ENCODE results near the gene CLSTN2.

Gene CLSTN2

GRCh38 chr3:140152851-140153639 lies 218.1 kb downstream of the CLSTN2 start:
- DNase-seq: no peak
- no peak overlapping the region for H2AFZ ChIP-seq (ENCODE audit: low read length)
- H3K36me3 ChIP-seq (replicated peaks; ENCODE audit: insufficient read depth, low read length): no peaks in the 10 kb centered on the region
- H3K27me3 ChIP-seq (replicated peaks; ENCODE audit: insufficient read depth, low read length): no peaks in the 10 kb centered on the region
- no peaks in the 10 kb centered on the region for H3K9me3 ChIP-seq (replicated peaks; ENCODE audit: insufficient read depth, low read length)
- no peaks in the 10 kb centered on the region for H3K79me2 ChIP-seq (ENCODE audit: low read length)
- H3K27ac ChIP-seq (ENCODE audit: low read length): no peak overlapping the region
- TF ChIP-seq EZH2 (optimal IDR thresholded peaks at IDR 0.05; ENCODE audit: low read depth, low read length) (no peak), CTCF (IDR thresholded peaks at IDR 0.05; ENCODE audit: low read length) (no peak), EZH2phosphoT487 (IDR thresholded peaks at IDR 0.05; ENCODE audit: low read length) (no peak)
- H4K20me1 ChIP-seq (ENCODE audit: insufficient read depth, low read length): no peaks in the 10 kb centered on the region
- no peaks in the 10 kb centered on the region for H3K4me1 ChIP-seq (ENCODE audit: low read length)
- H3K4me3 ChIP-seq (ENCODE audit: low read length): no peak overlapping the region
- no peaks in the 10 kb centered on the region for H3K9me2 ChIP-seq (replicated peaks; ENCODE audit: insufficient read depth, low read length)
- no peak overlapping the region for H3K9ac ChIP-seq (ENCODE audit: low read length)
- no peaks in the 10 kb centered on the region for H3F3A ChIP-seq (ENCODE audit: insufficient read depth, low read length)
- H3K4me2 ChIP-seq (ENCODE audit: low read depth, low read length): no peak overlapping the region

DNA sequence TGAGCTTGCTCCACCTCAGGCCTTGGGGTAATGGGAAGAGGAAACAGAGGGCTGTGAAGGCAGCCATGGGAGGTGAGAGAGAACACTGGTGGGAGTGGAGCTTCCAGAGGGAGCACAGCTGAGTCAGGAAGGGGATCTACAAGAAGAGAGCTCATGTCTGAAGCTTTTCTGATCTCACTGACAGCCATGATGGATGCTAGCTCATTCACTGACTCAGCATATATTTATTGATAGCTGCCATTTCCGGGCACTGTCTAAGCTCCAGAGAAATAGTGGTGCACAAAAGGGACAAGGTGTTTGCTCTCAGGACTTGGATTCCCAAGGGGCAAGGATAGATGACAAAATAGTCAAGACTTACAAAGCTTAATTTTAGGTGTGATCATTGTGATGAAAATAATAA lies 218.8 kb downstream of the CLSTN2 start:
- Histone ChIP-seq H3K27ac (ENCODE audit: low read length) (no peak overlapping the region), H3K4me1 (ENCODE audit: low read length) (no peaks in the 10 kb centered on the region), H3K27me3 (replicated peaks; ENCODE audit: insufficient read depth, low read length) (no peaks in the 10 kb centered on the region), H3K9me3 (replicated peaks; ENCODE audit: insufficient read depth, low read length) (no peaks in the 10 kb centered on the region), H3K79me2 (ENCODE audit: low read length) (no peaks in the 10 kb centered on the region), H3K4me3 (ENCODE audit: low read length) (no peak overlapping the region), H4K20me1 (ENCODE audit: insufficient read depth, low read length) (no peaks in the 10 kb centered on the region), H3K36me3 (replicated peaks; ENCODE audit: insufficient read depth, low read length) (no peaks in the 10 kb centered on the region), H3K4me2 (ENCODE audit: low read depth, low read length) (no peak overlapping the region), H2AFZ (ENCODE audit: low read length) (no peak overlapping the region), H3F3A (ENCODE audit: insufficient read depth, low read length) (no peaks in the 10 kb centered on the region), H3K9ac (ENCODE audit: low read length) (no peak overlapping the region), H3K9me2 (replicated peaks; ENCODE audit: insufficient read depth, low read length) (no peaks in the 10 kb centered on the region)
- TF ChIP-seq EZH2 (optimal IDR thresholded peaks at IDR 0.05; ENCODE audit: low read depth, low read length): no peak
- no peak for TF ChIP-seq CTCF (IDR thresholded peaks at IDR 0.05; ENCODE audit: low read length)
- no peak for TF ChIP-seq EZH2phosphoT487 (IDR thresholded peaks at IDR 0.05; ENCODE audit: low read length)
- no peak for DNase-seq

DNA sequence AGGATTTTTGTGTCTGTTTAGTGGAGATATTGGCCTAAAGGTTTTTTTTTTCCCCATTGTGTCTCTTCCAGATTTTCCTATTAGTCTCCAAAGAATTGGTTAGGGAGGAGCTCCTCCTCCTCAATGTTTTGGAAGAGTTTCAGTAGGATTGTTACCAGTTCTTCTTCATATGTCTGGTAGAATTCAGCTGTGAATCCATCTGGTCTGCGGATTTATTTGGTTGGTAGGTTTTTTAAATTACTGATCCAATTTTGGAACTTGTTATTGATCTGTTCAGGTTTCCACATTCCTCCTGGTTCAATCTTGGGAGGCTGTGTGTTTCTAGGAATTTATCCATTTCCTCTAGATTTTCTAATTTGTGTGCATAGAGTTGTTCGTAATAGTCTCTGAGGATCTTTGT lies 222.2 kb downstream of the CLSTN2 start:
- Histone ChIP-seq H3K9me2 (replicated peaks; ENCODE audit: insufficient read depth, low read length) (no peaks in the 10 kb centered on the region), H3K4me3 (ENCODE audit: low read length) (no peak overlapping the region), H3K79me2 (ENCODE audit: low read length) (no peaks in the 10 kb centered on the region), H2AFZ (ENCODE audit: low read length) (no peak overlapping the region), H3K27me3 (replicated peaks; ENCODE audit: insufficient read depth, low read length) (no peaks in the 10 kb centered on the region), H4K20me1 (ENCODE audit: insufficient read depth, low read length) (no peaks in the 10 kb centered on the region), H3K27ac (ENCODE audit: low read length) (no peak overlapping the region), H3F3A (ENCODE audit: insufficient read depth, low read length) (no peaks in the 10 kb centered on the region), H3K4me2 (ENCODE audit: low read depth, low read length) (no peak overlapping the region), H3K4me1 (ENCODE audit: low read length) (no peaks in the 10 kb centered on the region), H3K36me3 (replicated peaks; ENCODE audit: insufficient read depth, low read length) (no peaks in the 10 kb centered on the region), H3K9ac (ENCODE audit: low read length) (no peak overlapping the region), H3K9me3 (replicated peaks; ENCODE audit: insufficient read depth, low read length) (no peaks in the 10 kb centered on the region)
- no peak for DNase-seq
- TF ChIP-seq EZH2phosphoT487 (IDR thresholded peaks at IDR 0.05; ENCODE audit: low read length): no peak

- Histone ChIP-seq H4K20me1 (ENCODE audit: insufficient read depth, low read length) (no peaks in the 10 kb centered on the region), H3K9ac (ENCODE audit: low read length) (no peak overlapping the region), H3K9me2 (replicated peaks; ENCODE audit: insufficient read depth, low read length) (no peaks in the 10 kb centered on the region), H3K4me3 (ENCODE audit: low read length) (no peak overlapping the region), H3K27me3 (replicated peaks; ENCODE audit: insufficient read depth, low read length) (no peaks in the 10 kb centered on the region), H3K4me1 (ENCODE audit: low read length) (no peaks in the 10 kb centered on the region), H3K27ac (ENCODE audit: low read length) (no peak overlapping the region), H3K36me3 (replicated peaks; ENCODE audit: insufficient read depth, low read length) (no peaks in the 10 kb centered on the region), H2AFZ (ENCODE audit: low read length) (no peak overlapping the region), H3K9me3 (replicated peaks; ENCODE audit: insufficient read depth, low read length) (no peaks in the 10 kb centered on the region), H3K4me2 (ENCODE audit: low read depth, low read length) (no peak overlapping the region), H3F3A (ENCODE audit: insufficient read depth, low read length) (no peaks in the 10 kb centered on the region), H3K79me2 (ENCODE audit: low read length) (no peaks in the 10 kb centered on the region)
- no peak for TF ChIP-seq EZH2phosphoT487 (IDR thresholded peaks at IDR 0.05; ENCODE audit: low read length)
- no peak for TF ChIP-seq CTCF (IDR thresholded peaks at IDR 0.05; ENCODE audit: low read length)
- TF ChIP-seq EZH2 (optimal IDR thresholded peaks at IDR 0.05; ENCODE audit: low read depth, low read length): no peak
- no peak for DNase-seq
Measured at GRCh38 chr3:140159646-140160045, 224.7 kb downstream of the CLSTN2 start.

Data from MM.1S (cell line).